ENCODE measurements around the gene LTBP3. TPM values are rescaled to one million over a fixed set of nuclear protein-coding genes. Genes with fewer than 3 reads are reported as not detected.
A peak's percentile ranks its signal among the peaks of the same experiment; 100 is the strongest.

Gene LTBP3
- total and polyA plus RNA-seq, 9 of the 15 experiments (the other 6 are each of a cell fraction or from before 2014, with no cell fraction given) = 0.06 to 20.5 (median 4.8) TPM

- DNase-seq (ENCODE audit: extremely low read depth in 1 of 4, low spot score in 3 of 4) = peak in 1 of 4 experiments; percentile 45
- 0 out of 2 replicates have a peak, but pooled peaks have one; percentile 10 for TF ChIP-seq EGR1 (conservative IDR thresholded peaks at IDR 0.05)
- peak; percentile 96 for TF ChIP-seq ZBTB33 (CRISPR knock-in tag; IDR thresholded peaks at IDR 0.05)
- TF ChIP-seq HMG20A (CRISPR knock-in tag; conservative IDR thresholded peaks at IDR 0.05) = no peak
- no peak for TF ChIP-seq MIER1 (IDR thresholded peaks at IDR 0.05; ENCODE audit: low read depth)
- no peak for TF ChIP-seq HNRNPH1 (optimal IDR thresholded peaks at IDR 0.05; ENCODE audit: low read depth, low read length)
- TF ChIP-seq DMBX1 (CRISPR knock-in tag; IDR thresholded peaks at IDR 0.05; ENCODE audit: borderline replicate concordance) = no peak
- TF ChIP-seq RFX1 (IDR thresholded peaks at IDR 0.05) = peak; percentile 82
- no peak for TF ChIP-seq ETV5 (CRISPR knock-in tag; IDR thresholded peaks at IDR 0.05; ENCODE audit: low read depth)
- TF ChIP-seq ZNF551 (CRISPR knock-in tag; IDR thresholded peaks at IDR 0.05) = no peak
- no peak for TF ChIP-seq ARID4B (CRISPR knock-in tag; IDR thresholded peaks at IDR 0.05)
- TF ChIP-seq MXI1 (IDR thresholded peaks at IDR 0.05; ENCODE audit: low read depth, low read length) = no peak
- peak; percentile 48; the same call in 1 of the 2 replicates for TF ChIP-seq POLR2G (IDR thresholded peaks at IDR 0.05; ENCODE audit: low read depth, low read length)
- WGBS (ENCODE audit: insufficient coverage, low coverage, missing lambda C conversion rate) = 98% methylated on average over 15 of the region's 46 CpGs
- Histone ChIP-seq H3K4me3 (no peak overlapping the region), H3K4me2 (ENCODE audit: insufficient read depth, low read length) (no peak overlapping the region), H3K9me3 (replicated peaks; ENCODE audit: control insufficient read depth, insufficient read depth, low read depth, low read length) (no peaks in the 10 kb centered on the region), H3K4me1 (replicated peaks in 1 of 2; ENCODE audit: control insufficient read depth in 2 of 2, insufficient read depth in 2 of 2, low read length in 2 of 2) (peaks cover 16 to 70% of the 10 kb centered on the region in 2 experiments), H3K9ac (ENCODE audit: insufficient read depth in 1 of 2, low read depth in 2 of 2, low read length in 2 of 2) (no peak overlapping the region), H3K36me3 (ENCODE audit: control insufficient read depth, insufficient read depth, low read length) (peaks cover 70% of the 10 kb centered on the region; the same call in 2 of the 3 replicates), H3K79me2 (ENCODE audit: control insufficient read depth, insufficient read depth, low read length) (peaks cover 3% of the 10 kb centered on the region; the same call in 1 of the 3 replicates), H3K9me1 (ENCODE audit: control insufficient read depth, insufficient read depth, low read length) (peaks cover 4% of the 10 kb centered on the region), H3K27me3 (ENCODE audit: control insufficient read depth in 2 of 2, insufficient read depth in 2 of 2, low read length in 2 of 2) (no peaks in the 10 kb centered on the region), H3K27ac (ENCODE audit: extremely low read depth, low read depth, low read length) (no peak overlapping the region), H4K20me1 (replicated peaks; ENCODE audit: control insufficient read depth, insufficient read depth, low read length) (0 out of 2 replicates have a peak, but pooled peaks cover 4% of the 10 kb centered on the region), H2AFZ (ENCODE audit: low read depth, low read length) (no peak overlapping the region)
- ChIA-PET CTCF (ENCODE audit: low intra/inter-chr PET ratio) (no interaction called here), POLR2A (interaction anchor here (0.7 to 2.8 kb wide), 5 partner anchors 9 to 289 kb away, joined by 3 to 11 read pairs (median 5); partner anchors contain the start of genes EHBP1L1, FAM89B and ZNRD2)
- ATAC-seq = no peak
- in situ Hi-C loops (cut with MboI) (no loop called here), intact Hi-C loops (cut with micrococcal nuclease) (loop anchor here (5.0 kb wide), 1 partner anchor 42 kb away; no protein-coding TSS in a partner anchor)
- no TSS peak for BruUV-seq (replicated peaks)
- FAIRE-seq = peak; percentile 52
These were observed 26.6 kb upstream of the LTBP3 start for GRCh38 chr11:65584723-65585171.
